Esophagus squamous epithelium (tissue), 5 donors: Measurements from ENCODE around the gene TOR1A. TPM values are rescaled to one million over a fixed set of nuclear protein-coding genes. Genes with fewer than 3 reads are reported as not detected.

ENCODE experiments used
- DNase-seq: peaks from one replicate; lab custom pipeline; 2025; lab: John Stamatoyannopoulos, UW
- H3K27ac ChIP-seq, 4 donors: fragments of 200-600 bp; sonication (generic); one replicate each; pipeline ENCODE4 v1.5.1; 2016 to 2019; ENCODE audit warnings: mild to moderate bottlenecking in 1 of 4
- H3K27me3 ChIP-seq, 4 donors: fragments of 200-600 bp; sonication (generic); 1 replicate in 3 of 4; 2 replicates in 1 of 4; pipeline versions ENCODE4 v1.5.1 to v1.6.0; 2017 to 2021; ENCODE audit warnings: antibody characterized with exemption in 1 of 4
- H3K36me3 ChIP-seq, 3 donors: fragments of 200-600 bp; sonication (generic); one replicate each; pipeline ENCODE4 v1.5.1; 2016 to 2019
- H3K4me1 ChIP-seq, 3 donors: fragments of 200-600 bp; sonication (generic); one replicate each; pipeline ENCODE4 v1.5.1; 2017 to 2019
- H3K4me3 ChIP-seq, 4 donors: fragments of 200-600 bp; sonication (generic); 1 replicate in 3 of 4; 2 replicates in 1 of 4; pipeline ENCODE4 v1.5.1; 2016 to 2019; ENCODE audit warnings: mild to moderate bottlenecking in 2 of 4, moderate library complexity in 1 of 4
- H3K9me3 ChIP-seq, 3 donors: fragments of 200-600 bp; sonication (generic); one replicate each; pipeline ENCODE4 v1.5.1; 2016 to 2019
- CTCF ChIP-seq, 6 experiments: fragments of 450-650 bp in 4 of 6; fragments of 200-600 bp in 2 of 6; sonication (generic) in 2 of 6; IDR thresholded peaks; one replicate each; pipeline ENCODE4 v1.5.1; 2016 to 2019; ENCODE audit warnings: antibody characterized with exemption in 6 of 6, mild to moderate bottlenecking in 4 of 6, moderate library complexity in 4 of 6
- POLR2A ChIP-seq, 4 donors: fragments of 450-650 bp; IDR thresholded peaks; one replicate each; pipeline ENCODE4 v1.6.1; 2017; ENCODE audit warnings: antibody characterized with exemption in 4 of 4, mild to moderate bottlenecking in 4 of 4, moderate library complexity in 3 of 4
- WGBS, 2 donors: methylation state at CpG; one replicate each; pipeline ENCODE4 v1.1.5; 2018; 5-methylcytosine and 5-hydroxymethylcytosine counted together
- intact Hi-C: fragments of 100-400 bp; cut with DNase I; formaldehyde crosslinking; loops from one replicate; pipeline ENCODE4 v1.15.0; 2022
- total RNA-seq, 4 donors: library from RNA; depleted of rRNA; stranded (reverse); fragments of >200 nt; gene quantifications; one replicate each; pipeline ENCODE4 v1.1.0, GENCODE V29; 2016
- donor health status: DM: yes; HTN: yes; CAD: no.

The TOR1A gene
- total RNA-seq, 4 donors from 2014 or later = 11.3 to 34.7 (median 24.8) TPM

GRCh38 chr9:129858167-129858962 is 34.4 kb upstream of the TOR1A start:
- intact Hi-C loops = no loop called here
- WGBS, 2 donors = 85 to 88% methylated on average over 8 to 10 of the region's 11 CpGs
- H3K36me3 ChIP-seq = peaks cover 12 to 96% (median 21%) of the 10 kb centered on the region in 3 donors

GRCh38 chr9:129857207-129857606 is 33.3 kb upstream of the TOR1A start:
- H3K27ac ChIP-seq = no peak overlapping the region
- H3K27me3 ChIP-seq = no peaks in the 10 kb centered on the region
- no peaks in the 10 kb centered on the region for H3K9me3 ChIP-seq
- intact Hi-C loops = no loop called here
- peaks cover 0 to 13% (median 4%) of the 10 kb centered on the region in 3 donors for H3K4me1 ChIP-seq
- TF ChIP-seq CTCF (IDR thresholded peaks at IDR 0.05) = no peak
- TF ChIP-seq POLR2A (IDR thresholded peaks at IDR 0.05) = no peak
- DNase-seq = no peak
- 82 to 92% methylated on average over 6 of the region's 7 CpGs for WGBS, 2 donors
- peaks cover 8 to 96% (median 22%) of the 10 kb centered on the region in 3 donors for H3K36me3 ChIP-seq
- H3K4me3 ChIP-seq = no peak overlapping the region

More at GRCh38 chr9:129858167-129858962, 34.4 kb upstream of the TOR1A start:
- Histone ChIP-seq H3K4me1 (peaks cover 0 to 2% (median 0%) of the 10 kb centered on the region in 3 donors), H3K9me3 (no peaks in the 10 kb centered on the region), H3K4me3 (no peak overlapping the region), H3K27me3 (no peaks in the 10 kb centered on the region), H3K27ac (no peak overlapping the region)
- no peak for TF ChIP-seq CTCF (IDR thresholded peaks at IDR 0.05)
- TF ChIP-seq POLR2A (IDR thresholded peaks at IDR 0.05) = no peak
- no peak for DNase-seq

GRCh38 chr9:129854588-129855110 is 30.7 kb upstream of the TOR1A start:
- Histone ChIP-seq H3K27me3 (no peaks in the 10 kb centered on the region), H3K36me3 (peaks cover 0 to 96% (median 16%) of the 10 kb centered on the region in 3 donors), H3K27ac (no peak overlapping the region), H3K4me3 (no peak overlapping the region), H3K9me3 (no peaks in the 10 kb centered on the region), H3K4me1 (peaks cover 0 to 35% (median 4%) of the 10 kb centered on the region in 3 donors)
- TF ChIP-seq POLR2A (IDR thresholded peaks at IDR 0.05) = no peak
- TF ChIP-seq CTCF (IDR thresholded peaks at IDR 0.05) = no peak
- intact Hi-C loops = no loop called here
- 94 to 95% methylated on average over 4 of the region's 4 CpGs for WGBS, 2 donors
- DNase-seq = no peak

- no peak overlapping the region for H3K27ac ChIP-seq
- H3K36me3 ChIP-seq = peaks cover 0 to 90% (median 12%) of the 10 kb centered on the region in 3 donors
- intact Hi-C loops = no loop called here
- TF ChIP-seq CTCF (IDR thresholded peaks at IDR 0.05) = no peak
- no peak for TF ChIP-seq POLR2A (IDR thresholded peaks at IDR 0.05)
- DNase-seq = no peak
- H3K27me3 ChIP-seq = no peaks in the 10 kb centered on the region
- no peak overlapping the region for H3K4me3 ChIP-seq
- WGBS, 2 donors = 50 to 84% methylated on average over 1 to 2 of the region's 3 CpGs
- peaks cover 0 to 45% (median 6%) of the 10 kb centered on the region in 3 donors for H3K4me1 ChIP-seq
- H3K9me3 ChIP-seq = no peaks in the 10 kb centered on the region
These were observed 29.7 kb upstream of the TOR1A start for GRCh38 chr9:129853614-129854013.

GRCh38 chr9:129852579-129852978 is 28.6 kb upstream of the TOR1A start:
- H3K9me3 ChIP-seq = no peaks in the 10 kb centered on the region
- H3K36me3 ChIP-seq = peaks cover 0 to 79% (median 10%) of the 10 kb centered on the region in 3 donors
- no peaks in the 10 kb centered on the region for H3K27me3 ChIP-seq
- peaks cover 0 to 55% (median 7%) of the 10 kb centered on the region in 3 donors for H3K4me1 ChIP-seq
- TF ChIP-seq CTCF (IDR thresholded peaks at IDR 0.05) (no peak), POLR2A (IDR thresholded peaks at IDR 0.05) (no peak)
- H3K4me3 ChIP-seq = no peak overlapping the region
- no peak for DNase-seq
- peak overlapping the region; percentile 9 to 75 (median 66) for H3K27ac ChIP-seq
- WGBS, 2 donors = 87 to 100% methylated on average over 2 to 3 of the region's 5 CpGs
- intact Hi-C loops = no loop called here
